MG63 (cell line): Measurements from ENCODE around the gene RCN2. TPM values are rescaled to one million over a fixed set of nuclear protein-coding genes. Genes with fewer than 3 reads are reported as not detected.
A peak's percentile ranks its signal among the peaks of the same experiment; 100 is the strongest.

Experiments
- DNase-seq: peaks from one replicate; pipeline ENCODE4 v3.0.0-alpha.2; 2020
- H3K27me3 ChIP-seq: fragments of 250-450 bp; sonication (Bioruptor Pico); 2 replicates; pipeline ENCODE4 v1.5.1; 2020; ENCODE audit warnings: mild to moderate bottlenecking, moderate library complexity
- H3K36me3 ChIP-seq: fragments of 250-450 bp; sonication (Bioruptor Pico); 2 replicates; pipeline ENCODE4 v1.5.1; 2020; ENCODE audit warnings: mild to moderate bottlenecking, moderate library complexity
- H3K4me3 ChIP-seq: fragments of 250-450 bp; sonication (Bioruptor Pico); 2 replicates; pipeline ENCODE4 v1.5.1; 2020; ENCODE audit warnings: mild to moderate bottlenecking, moderate library complexity
- H3K9me3 ChIP-seq: fragments of 250-450 bp; sonication (Bioruptor Pico); 2 replicates; pipeline ENCODE4 v1.5.1; 2020; ENCODE audit warnings: mild to moderate bottlenecking, moderate library complexity
- total RNA-seq: library from RNA; depleted of rRNA; stranded (reverse); fragments of >200 nt; shearing (Covaris generic); gene quantifications from 2 replicates; pipeline ENCODE4 v1.2.3, GENCODE V29; 2014; ENCODE audit warnings: low replicate concordance

Gene RCN2
- total RNA-seq, 1 experiment from 2014 or later: 141 TPM

GRCh38 chr15:76979996-76980520, 48.5 kb downstream of the RCN2 start:
- Histone ChIP-seq H3K27me3 (no peaks in the 10 kb centered on the region), H3K9me3 (no peaks in the 10 kb centered on the region), H3K36me3 (no peaks in the 10 kb centered on the region), H3K4me3 (no peak overlapping the region)
- DNase-seq: no peak

GRCh38 chr15:76982356-76982755, 50.8 kb downstream of the RCN2 start:
- Histone ChIP-seq H3K36me3 (no peaks in the 10 kb centered on the region), H3K27me3 (no peaks in the 10 kb centered on the region), H3K4me3 (no peak overlapping the region), H3K9me3 (no peaks in the 10 kb centered on the region)
- DNase-seq: no peak

- no peak for DNase-seq
- no peaks in the 10 kb centered on the region for H3K27me3 ChIP-seq
- H3K9me3 ChIP-seq: no peaks in the 10 kb centered on the region
- H3K36me3 ChIP-seq: no peaks in the 10 kb centered on the region
- H3K4me3 ChIP-seq: no peak overlapping the region
Measured at GRCh38 chr15:76982756-76983155, 51.2 kb downstream of the RCN2 start.

- H3K36me3 ChIP-seq: no peaks in the 10 kb centered on the region
- no peak overlapping the region for H3K4me3 ChIP-seq
- no peaks in the 10 kb centered on the region for H3K27me3 ChIP-seq
- no peaks in the 10 kb centered on the region for H3K9me3 ChIP-seq
- DNase-seq: no peak
Measured at GRCh38 chr15:76983590-76984375, 52.2 kb downstream of the RCN2 start.

GRCh38 chr15:76986743-76987142, 55.2 kb downstream of the RCN2 start:
- Histone ChIP-seq H3K9me3 (no peaks in the 10 kb centered on the region), H3K4me3 (no peak overlapping the region), H3K36me3 (no peaks in the 10 kb centered on the region), H3K27me3 (no peaks in the 10 kb centered on the region)
- no peak for DNase-seq

- H3K36me3 ChIP-seq: no peaks in the 10 kb centered on the region
- no peak overlapping the region for H3K4me3 ChIP-seq
- no peak for DNase-seq
- no peaks in the 10 kb centered on the region for H3K27me3 ChIP-seq
- no peaks in the 10 kb centered on the region for H3K9me3 ChIP-seq
Measured at GRCh38 chr15:76987276-76987675, 55.7 kb downstream of the RCN2 start.

- H3K27me3 ChIP-seq: no peaks in the 10 kb centered on the region
- DNase-seq: no peak
- no peak overlapping the region for H3K4me3 ChIP-seq
- no peaks in the 10 kb centered on the region for H3K9me3 ChIP-seq
- no peaks in the 10 kb centered on the region for H3K36me3 ChIP-seq
Measured at GRCh38 chr15:76987896-76988860, 56.6 kb downstream of the RCN2 start.

GRCh38 chr15:76988867-76989780, 57.6 kb downstream of the RCN2 start:
- no peaks in the 10 kb centered on the region for H3K36me3 ChIP-seq
- no peak for DNase-seq
- no peaks in the 10 kb centered on the region for H3K27me3 ChIP-seq
- no peaks in the 10 kb centered on the region for H3K9me3 ChIP-seq
- H3K4me3 ChIP-seq: no peak overlapping the region

GRCh38 chr15:76991048-76991447, 59.5 kb downstream of the RCN2 start:
- no peak for DNase-seq
- Histone ChIP-seq H3K4me3 (no peak overlapping the region), H3K27me3 (no peaks in the 10 kb centered on the region), H3K9me3 (no peaks in the 10 kb centered on the region), H3K36me3 (no peaks in the 10 kb centered on the region)

GRCh38 chr15:76991741-76992645, 60.4 kb downstream of the RCN2 start:
- H3K27me3 ChIP-seq: no peaks in the 10 kb centered on the region
- H3K4me3 ChIP-seq: no peak overlapping the region
- no peaks in the 10 kb centered on the region for H3K36me3 ChIP-seq
- no peak for DNase-seq
- H3K9me3 ChIP-seq: no peaks in the 10 kb centered on the region

- no peaks in the 10 kb centered on the region for H3K9me3 ChIP-seq
- H3K36me3 ChIP-seq: no peaks in the 10 kb centered on the region
- DNase-seq: no peak
- H3K4me3 ChIP-seq: no peak overlapping the region
- no peaks in the 10 kb centered on the region for H3K27me3 ChIP-seq
Measured at GRCh38 chr15:76993114-76993725, 61.7 kb downstream of the RCN2 start.

- no peaks in the 10 kb centered on the region for H3K36me3 ChIP-seq
- no peak overlapping the region for H3K4me3 ChIP-seq
- no peaks in the 10 kb centered on the region for H3K9me3 ChIP-seq
- no peaks in the 10 kb centered on the region for H3K27me3 ChIP-seq
- peak; percentile 51 for DNase-seq
Measured at GRCh38 chr15:76994001-76994400, 62.5 kb downstream of the RCN2 start.

- Histone ChIP-seq H3K4me3 (no peak overlapping the region), H3K36me3 (no peaks in the 10 kb centered on the region), H3K27me3 (no peaks in the 10 kb centered on the region), H3K9me3 (no peaks in the 10 kb centered on the region)
- DNase-seq: no peak
Measured at GRCh38 chr15:76994496-76994895, 62.9 kb downstream of the RCN2 start.

- Histone ChIP-seq H3K36me3 (no peaks in the 10 kb centered on the region), H3K9me3 (no peaks in the 10 kb centered on the region), H3K4me3 (no peak within 1 kb of the TSS), H3K27me3 (no peaks in the 10 kb centered on the region)
- no peak for DNase-seq
Measured at GRCh38 chr15:76994971-76995945, 63.7 kb downstream of the RCN2 start, which contains the start of gene PSTPIP1. PSTPIP1 (plus strand) TSS chr15:76995126; CDS start chr15:76995574, 448 bp downstream.
